HG03457 (cell line): ENCODE measurements around the gene RNF151.
"Not testable (repeated sequence)": the region's sequence is repeated elsewhere in the genome, so short reads cannot be mapped to it uniquely, and the experiment has no call there.

Experiments used
- ATAC-seq: cut with Tn5 transposase; IDR thresholded peaks from one replicate; pipeline ENCODE4 v1.9.1; 2021; ENCODE audit warnings: moderate number of reproducible peaks; ENCODE audit not compliant: unreplicated experiment

Gene RNF151

DNA sequence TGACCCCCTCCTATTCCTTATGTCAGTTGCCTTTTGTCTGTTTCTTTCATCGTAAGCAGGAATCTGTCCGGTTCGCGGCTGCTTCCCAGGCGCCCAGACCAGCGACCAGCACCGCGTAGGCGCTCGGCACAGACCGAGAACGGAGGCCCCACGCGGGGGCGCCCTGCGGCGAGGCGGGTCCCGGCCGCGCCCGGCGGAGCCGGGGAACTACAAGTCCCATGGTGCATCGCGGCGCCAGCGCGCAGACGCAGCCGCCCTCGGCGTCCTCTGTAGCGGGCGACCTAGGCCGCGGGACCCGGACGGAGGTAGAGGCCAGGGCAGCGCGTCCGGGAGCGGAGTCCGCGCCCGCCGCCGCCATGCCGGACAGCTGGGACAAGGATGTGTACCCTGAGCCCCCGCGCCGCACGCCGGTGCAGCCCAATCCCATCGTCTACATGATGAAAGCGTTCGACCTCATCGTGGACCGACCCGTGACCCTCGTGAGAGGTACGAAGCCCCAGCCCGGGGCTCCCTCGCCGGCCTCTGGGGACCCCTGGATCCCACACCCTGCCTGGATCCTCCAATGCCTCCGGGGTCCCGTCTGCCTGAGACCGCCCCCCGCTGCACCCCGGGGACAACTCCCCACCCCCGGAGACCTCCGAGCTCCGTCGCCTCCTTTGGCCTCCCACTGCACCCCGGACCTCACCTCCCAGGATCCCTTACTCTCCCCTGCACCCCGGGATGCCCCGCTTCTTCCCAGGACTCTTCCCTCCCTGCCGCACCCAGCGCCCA, 7.2 kb upstream of the RNF151 start, which contains the start of gene NDUFB10:
Gene NDUFB10 (plus strand): TSS at position 270 of the 771 bp plus-strand sequence. CDS start 87 bp downstream, at position 357.
- peak; percentile 51 for ATAC-seq

DNA sequence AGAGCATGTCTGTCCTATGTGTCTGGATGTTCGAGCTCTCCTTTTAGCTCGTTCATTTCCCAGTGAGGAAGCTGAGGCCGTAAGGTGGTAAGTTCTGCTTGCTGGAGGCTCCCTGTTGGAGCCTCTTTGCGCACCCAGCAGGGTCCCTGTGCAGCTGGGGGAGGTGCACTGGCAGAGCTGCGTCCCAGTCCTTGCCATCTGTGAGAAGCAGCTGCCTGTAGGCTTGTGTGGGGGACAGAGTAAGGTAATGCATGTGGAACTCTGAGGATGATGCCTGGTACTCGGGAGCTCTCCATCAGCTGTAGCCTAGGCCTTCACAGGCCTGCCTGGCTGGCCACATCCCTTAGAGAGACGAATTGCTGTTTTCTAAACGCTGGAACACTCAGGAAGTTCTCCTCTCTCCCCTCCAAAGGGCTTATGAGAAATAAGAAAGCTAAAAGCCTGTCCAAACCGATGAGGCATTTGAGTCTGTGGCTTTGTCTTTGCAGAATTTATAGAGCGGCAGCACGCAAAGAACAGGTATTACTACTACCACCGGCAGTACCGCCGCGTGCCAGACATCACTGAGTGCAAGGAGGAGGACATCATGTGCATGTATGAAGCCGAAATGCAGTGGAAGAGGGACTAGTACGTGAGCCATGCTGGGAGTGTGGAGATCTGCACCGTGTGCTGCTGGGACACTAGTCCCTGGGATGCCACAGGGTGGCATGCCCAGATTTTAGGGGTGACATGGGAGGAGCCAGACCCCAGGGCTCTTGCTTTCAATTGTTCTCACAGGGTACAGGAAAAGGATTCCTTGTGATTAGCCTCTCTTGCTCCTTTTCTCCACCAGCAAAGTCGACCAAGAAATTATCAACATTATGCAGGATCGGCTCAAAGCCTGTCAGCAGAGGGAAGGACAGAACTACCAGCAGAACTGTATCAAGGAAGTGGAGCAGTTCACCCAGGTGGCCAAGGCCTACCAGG, 5.7 kb upstream of the RNF151 start:
- ATAC-seq = no peak

DNA sequence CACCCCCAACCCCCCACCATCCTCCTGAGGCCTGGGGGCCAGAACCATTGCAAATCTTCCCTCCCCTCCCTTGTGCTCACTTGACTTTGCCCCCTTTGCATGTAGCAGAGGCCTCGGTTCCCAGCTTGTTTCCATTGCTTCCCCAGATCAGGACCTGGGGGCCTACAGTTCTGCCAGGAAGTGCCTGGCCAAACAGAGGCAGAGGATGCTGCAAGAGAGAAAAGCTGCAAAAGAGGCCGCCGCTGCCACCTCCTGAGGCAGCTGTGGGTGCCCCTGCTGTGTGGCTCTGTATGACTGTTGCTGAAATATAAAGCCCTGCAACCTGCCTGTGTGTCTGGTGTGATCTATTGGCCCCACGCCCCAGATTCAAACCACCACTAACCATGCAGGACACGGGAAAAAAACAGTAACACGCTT, 5.0 kb upstream of the RNF151 start:
- ATAC-seq = no peak

DNA sequence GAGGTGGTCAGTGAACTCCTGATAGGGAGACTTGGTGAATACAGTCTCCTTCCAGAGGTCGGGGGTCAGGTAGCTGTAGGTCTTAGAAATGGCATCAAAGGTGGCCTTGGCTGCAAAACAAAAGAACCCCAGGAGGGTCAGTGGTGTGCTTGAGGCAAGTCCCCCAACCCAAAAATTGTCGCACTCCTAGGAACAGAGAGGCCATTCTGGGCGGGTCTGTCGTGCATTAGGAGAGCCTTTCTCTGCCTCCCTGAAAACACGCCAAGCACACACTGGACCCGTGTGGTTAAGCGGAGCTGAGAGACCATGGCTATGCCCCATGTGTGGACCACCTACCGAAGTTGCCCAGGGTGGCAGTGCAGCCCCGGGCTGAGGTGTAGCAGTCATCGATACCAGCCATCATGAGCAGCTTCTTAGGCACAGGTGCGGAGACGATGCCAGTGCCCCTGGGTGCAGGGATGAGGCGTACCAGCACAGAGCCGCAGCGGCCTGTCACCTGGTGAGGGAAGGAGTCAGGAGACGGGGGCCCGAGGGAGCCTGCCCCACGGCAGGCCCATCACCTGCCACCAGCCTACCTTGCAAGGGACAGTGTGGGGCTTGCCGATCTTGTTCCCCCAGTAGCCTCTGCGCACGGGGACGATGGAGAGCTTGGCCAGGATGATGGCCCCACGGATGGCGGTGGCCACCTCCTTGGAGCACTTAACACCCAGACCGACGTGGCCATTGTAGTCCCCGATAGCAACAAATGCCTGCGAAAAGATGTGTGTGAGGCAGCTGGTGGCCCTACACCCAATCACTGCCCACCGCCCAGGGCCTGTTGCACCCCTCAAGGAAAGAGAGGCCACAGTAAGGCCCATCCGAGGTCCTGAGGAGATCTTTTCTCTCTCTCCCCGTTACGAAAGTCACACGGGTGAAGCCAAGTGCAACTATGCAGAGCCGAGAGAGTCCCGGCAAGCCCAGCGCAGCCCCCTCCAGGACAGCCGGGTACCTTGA, 4.2 kb upstream of the RNF151 start:
- not testable (repeated sequence) for ATAC-seq

DNA sequence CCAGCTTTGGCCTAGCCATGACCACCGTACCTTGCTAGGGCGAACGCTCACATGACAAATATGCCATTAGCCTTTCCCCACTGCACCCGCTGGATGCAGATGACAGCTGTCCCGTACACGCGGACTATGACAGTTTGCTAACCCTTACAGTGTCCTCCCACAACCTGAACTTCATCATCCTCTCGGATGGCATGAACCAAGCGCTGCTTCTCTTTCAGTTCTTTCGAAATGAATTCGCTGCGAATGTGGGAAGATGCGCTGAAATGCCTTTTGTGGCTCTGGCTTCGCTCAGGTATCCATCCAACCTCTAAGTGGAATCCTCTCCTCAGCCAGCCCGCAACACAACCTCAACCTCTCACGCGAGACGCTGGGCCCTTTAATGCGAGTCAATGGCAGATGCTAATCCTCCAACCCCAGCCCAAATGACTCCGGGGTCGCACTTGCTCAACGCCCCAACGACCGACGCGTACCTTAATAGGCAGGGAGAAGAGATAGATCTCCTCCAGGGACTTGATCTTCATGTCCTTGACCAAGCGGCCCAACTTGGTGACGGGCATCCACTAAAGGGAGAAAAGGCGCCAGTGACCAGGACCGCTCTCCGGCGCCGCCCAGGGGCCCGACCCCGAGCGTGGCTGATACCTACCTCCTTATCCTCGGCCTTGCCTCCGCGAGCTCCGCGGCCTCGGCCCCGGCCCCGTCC, 2.7 kb upstream of the RNF151 start:
- no peak for ATAC-seq

DNA sequence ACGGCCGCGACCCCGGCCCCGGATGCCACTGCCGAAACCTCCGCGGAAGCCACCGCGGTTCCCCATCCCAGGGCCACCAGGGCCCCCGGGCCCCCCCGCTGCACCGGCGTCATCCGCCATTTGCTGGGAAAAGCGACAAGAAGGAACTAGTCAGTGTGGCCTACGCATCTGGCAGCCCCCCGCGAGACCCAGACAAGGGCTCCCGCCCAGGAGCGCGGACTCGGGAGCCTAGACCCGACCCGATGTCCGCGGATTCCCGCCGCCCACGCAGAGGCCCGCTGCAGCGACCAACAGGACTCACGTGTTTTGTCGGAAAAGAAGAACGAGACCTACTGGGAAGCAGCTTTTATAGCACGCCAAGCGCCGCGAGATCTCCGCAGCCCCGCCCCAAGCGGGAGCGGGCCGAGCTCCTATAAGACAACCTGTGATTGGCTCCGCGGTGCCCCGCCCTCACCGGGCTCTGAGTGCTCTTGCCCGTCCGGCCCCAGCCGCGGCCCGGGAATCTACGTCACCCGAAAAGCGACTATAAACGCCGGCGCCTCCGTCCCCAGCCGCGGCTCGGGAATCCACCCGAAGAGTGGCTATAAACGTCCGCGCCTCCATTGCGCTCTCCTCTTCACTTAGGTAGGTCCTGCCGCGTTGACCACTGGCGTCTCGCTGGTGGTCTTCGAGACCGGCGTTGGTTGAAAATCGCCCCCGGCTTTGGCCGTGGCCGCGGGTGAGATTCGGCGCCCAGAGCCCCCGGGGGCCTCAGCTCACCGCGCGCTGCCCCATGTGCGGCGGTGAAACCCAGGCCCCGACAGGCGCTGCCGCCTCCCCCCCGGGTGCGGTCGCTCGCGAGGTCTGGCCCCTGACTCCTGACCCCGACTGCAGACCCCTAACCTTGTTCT, 1.9 kb upstream of the RNF151 start, which contains the start of gene RPS2:
Gene RPS2 (minus strand): TSS at position 321 of the 890 bp plus-strand sequence. CDS start 201 bp downstream, at position 120.
- ATAC-seq = peak; percentile 52

DNA sequence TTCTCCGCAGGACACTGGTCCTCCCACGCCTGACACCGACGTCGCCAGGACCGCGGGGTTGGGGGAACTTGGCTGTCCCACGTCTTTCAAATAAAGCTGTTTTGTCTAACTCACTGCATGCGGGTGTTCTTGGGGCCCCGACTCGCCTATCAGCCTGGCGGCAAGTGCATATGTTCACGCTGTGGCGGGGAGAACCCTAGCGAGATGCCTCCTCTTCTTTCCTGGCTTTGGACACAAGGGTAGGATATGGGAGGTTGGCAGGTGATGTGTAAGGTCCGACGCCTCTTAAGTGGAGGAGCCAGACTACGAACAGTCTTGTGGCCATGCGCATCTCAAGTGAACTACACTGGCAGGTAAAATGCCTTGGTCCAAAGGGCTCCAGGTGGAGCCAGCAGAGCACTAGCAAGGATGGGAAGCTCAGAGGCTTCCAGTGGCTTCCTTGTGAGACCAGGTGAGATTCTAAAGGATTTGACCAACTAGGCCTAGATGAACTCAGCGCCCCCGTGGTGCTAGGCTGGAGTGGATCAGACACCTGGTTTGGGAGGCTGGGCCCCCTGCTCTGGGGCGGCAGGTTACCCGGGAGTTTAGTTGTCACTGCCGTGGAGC, 1.2 kb upstream of the RNF151 start:
- ATAC-seq = no peak

DNA sequence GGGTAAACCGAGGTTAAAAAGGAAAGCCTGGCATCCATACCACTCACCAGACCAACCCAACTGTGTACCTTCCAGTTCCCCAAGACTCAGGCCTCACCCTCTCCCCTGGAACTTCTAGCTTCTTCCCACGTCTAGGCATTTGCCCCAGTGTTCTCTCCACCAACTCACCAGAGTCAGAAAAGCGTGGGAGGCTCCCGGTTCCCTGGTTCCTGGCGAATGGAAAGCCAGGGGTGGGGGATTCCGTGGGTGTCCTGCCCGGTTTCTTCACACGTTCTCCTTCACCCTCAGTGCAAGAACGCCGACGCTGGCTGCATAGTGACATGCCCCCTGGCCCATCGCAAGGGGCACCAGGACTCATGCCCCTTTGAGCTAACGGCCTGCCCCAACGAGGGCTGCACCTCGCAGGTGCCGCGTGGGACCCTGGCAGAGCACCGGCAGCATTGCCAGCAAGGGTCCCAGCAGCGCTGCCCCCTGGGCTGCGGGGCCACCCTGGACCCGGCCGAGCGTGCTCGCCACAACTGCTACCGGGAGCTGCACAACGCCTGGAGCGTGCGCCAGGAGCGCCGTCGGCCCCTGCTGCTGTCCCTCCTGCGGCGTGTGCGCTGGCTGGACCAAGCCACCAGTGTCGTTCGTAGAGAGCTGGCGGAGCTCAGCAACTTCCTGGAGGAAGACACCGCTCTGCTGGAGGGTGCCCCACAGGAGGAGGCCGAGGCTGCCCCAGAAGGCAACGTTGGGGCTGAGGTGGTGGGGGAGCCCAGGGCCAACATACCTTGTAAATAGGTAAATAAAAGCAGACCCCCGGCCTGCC, 1.7 kb downstream of the RNF151 start:
- no peak for ATAC-seq

DNA sequence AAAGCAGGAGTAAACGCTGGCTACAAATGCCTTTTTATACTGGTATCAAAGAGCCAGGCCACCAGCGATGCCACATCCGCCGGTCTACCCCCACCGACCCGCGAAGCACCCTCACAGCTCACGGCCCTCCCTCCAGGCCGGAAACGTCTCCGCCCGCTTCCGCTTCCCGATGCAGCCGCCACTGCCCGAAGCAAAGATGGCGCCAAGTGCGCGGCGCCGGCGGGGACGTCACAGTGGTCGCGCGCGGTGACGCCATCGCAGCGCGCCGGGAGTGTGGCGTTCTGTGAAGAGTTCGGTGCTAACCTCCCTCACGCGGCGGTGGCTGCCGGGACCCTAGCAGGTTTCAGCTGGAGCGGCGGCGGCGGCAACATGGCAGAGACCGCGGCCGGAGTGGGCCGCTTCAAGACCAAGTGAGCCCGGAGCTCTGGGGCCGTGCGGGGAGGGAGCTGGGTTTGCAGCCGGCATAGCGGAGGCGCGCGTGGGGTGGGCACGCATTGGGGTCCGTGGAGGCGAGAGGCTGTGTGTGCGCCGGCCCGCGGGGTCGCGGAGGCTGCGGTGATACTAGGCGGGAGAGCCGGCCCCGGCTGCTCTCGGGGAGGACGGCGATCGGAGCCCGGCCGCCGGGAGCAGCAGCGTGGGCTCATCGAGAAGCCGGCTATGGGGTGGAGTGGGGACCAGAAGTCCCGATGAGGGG, 5.3 kb downstream of the RNF151 start, which contains the start of gene TBL3:
Gene TBL3 (plus strand): TSS at position 258 of the 694 bp plus-strand sequence. CDS start 112 bp downstream, at position 370.
- peak; percentile 54 for ATAC-seq

DNA sequence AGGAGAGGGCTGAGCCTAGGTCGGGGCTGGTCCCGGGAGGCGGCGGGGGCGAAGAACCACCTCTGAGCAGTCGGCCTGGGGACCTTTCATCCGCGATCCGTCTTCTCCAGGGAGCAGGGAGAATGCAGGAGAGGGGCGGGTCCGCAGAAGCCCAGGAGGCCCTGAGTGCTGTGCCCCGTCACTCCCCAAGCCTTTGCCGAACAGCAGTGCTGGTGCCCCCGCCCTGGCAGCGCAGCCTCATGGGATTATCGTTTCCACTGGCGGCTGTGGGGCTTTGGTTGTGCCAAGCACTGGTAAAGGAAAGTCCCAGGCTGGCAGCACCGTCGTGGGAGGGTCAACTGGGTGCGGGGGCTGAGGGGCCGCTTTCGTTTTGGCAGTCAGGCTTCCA, 5.8 kb downstream of the RNF151 start:
- no peak for ATAC-seq

DNA sequence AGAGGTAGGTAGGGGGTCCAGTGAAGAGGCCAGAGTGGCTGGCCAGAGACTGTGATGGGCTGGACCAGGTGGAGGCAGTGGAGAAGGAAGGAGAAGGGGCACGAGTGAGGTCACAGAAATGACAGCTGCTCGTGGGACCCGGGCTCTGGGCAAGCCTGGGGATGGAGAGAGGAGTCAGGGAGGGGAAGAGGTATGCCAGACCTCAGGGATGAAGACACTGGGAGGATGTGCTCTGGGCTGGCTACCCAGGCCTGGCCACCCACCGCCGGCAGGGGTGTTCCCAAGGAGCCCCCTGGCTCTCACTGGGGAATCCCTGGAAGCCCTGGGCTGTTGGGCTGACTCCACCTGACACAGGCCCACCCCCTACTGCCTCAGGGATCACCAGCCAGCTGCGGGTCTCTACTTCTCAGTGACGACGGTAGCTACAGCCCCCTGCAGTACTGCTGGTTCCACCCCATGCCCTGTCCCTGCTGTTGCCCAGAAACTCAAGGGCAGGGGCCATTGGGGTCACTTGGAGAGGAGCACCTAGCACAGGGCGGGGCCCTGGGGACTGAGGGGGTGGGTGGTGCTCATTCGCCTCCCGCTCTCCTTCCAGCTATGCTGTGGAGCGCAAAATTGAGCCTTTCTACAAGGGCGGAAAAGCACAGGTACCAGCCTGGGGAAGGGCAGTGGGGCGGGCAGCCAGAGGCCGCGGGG, 7.0 kb downstream of the RNF151 start:
- ATAC-seq = no peak

DNA sequence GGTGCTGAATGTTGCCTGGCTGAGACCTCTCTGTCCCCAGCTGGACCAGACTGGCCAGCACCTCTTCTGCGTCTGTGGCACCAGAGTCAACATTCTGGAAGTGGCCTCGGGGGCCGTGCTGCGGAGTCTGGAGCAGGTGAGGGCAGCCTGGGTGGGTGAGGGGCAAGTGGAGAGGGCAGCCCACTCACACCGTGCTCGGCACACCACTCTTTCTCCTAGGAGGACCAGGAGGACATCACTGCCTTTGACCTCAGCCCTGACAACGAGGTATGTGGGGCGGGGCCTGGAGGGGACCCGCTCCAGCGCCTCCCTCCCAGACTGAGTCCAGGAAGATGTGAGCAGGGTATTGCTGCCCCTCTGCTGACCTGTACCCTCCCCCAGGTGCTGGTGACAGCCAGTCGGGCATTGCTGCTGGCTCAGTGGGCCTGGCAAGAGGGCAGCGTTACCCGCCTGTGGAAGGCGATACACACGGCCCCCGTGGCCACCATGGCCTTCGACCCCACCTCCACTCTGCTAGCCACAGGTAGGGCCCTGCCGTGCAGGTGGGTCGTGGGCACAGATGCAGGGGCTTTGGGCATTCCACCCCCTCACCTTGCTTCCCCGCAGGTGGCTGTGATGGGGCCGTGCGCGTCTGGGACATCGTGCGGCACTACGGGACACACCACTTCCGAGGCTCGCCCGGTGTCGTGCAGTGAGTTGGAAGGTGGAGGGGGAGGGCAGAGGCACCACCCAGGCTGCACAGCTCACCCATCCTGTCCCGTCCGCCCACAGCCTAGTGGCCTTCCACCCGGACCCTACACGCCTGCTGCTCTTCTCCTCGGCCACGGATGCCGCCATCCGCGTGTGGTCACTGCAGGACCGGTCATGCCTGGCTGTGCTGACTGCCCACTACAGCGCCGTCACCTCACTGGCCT, 7.8 kb downstream of the RNF151 start:
- ATAC-seq = no peak

DNA sequence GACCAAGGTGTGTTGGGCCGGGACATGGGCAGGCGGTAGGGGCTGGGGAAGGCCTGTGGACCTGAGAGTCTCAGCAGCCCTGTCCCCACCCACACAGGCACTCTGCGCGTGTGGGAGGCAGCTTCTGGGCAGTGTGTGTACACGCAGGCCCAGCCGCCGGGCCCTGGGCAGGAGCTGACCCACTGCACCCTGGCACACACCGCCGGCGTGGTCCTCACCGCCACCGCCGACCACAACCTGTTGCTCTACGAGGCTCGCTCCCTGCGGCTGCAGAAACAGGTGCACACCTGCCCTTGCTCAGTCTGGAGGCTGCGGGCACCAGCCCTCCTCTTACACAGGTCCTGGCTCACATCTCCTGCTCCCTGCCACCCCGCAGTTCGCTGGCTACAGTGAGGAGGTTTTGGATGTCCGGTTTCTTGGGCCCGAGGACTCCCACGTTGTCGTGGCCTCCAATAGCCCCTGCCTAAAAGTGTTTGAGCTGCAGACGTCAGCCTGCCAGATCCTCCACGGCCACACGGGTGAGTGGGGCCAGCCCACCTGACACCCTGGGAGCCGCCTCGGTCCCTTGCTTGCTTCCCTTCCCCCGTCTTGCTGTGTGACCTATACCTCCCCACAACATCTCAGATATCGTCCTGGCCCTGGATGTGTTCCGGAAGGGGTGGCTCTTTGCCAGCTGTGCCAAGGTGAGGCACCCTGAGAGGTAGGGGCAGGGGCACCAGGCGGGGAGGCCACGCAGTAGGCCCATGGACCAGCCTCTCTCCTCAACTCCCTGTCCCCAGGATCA, 9.0 kb downstream of the RNF151 start:
- ATAC-seq = no peak

DNA sequence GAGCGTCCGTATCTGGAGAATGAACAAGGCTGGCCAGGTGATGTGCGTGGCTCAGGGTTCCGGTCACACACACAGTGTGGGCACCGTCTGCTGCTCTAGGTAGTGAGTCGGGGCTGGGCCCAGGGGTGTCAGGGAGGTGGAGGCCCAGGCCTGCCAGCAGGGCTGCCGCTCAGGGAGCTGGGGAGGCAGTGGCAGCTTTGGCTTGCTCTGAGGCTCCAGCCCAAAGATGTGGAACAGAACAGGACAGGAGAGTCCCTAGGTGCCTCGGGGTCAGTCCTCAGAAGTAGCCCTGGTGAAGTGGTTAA, 9.5 kb downstream of the RNF151 start:
- ATAC-seq = no peak
